GM21447 (cell line): ENCODE measurements around the gene TBC1D30.
"Not testable (repeated sequence)": the region's sequence is repeated elsewhere in the genome, so short reads cannot be mapped to it uniquely, and the experiment has no call there.

Source experiments
- ATAC-seq: cut with Tn5 transposase; IDR thresholded peaks from one replicate; pipeline ENCODE4 v1.9.1; 2021; ENCODE audit not compliant: unreplicated experiment

TBC1D30 gene

DNA sequence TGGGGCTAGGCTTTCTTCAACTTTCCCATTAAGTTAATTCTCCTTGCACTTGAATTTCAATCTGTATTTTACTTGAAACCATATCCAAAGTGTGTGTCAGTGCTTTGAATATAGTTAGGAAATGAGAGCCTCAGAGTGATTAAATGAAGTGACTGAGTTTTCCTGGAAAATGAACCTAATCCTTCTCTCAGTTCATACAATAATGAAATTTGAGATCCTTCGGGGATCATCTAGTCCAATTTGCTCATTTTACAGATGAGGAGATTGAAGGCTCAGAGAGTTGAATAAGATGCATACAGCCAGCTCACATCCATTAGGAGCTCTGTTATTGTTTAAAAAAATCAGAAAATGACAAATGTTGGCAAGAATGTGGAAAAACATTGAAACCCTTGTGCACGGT, 18.3 kb upstream of the TBC1D30 start:
- ATAC-seq: no peak

DNA sequence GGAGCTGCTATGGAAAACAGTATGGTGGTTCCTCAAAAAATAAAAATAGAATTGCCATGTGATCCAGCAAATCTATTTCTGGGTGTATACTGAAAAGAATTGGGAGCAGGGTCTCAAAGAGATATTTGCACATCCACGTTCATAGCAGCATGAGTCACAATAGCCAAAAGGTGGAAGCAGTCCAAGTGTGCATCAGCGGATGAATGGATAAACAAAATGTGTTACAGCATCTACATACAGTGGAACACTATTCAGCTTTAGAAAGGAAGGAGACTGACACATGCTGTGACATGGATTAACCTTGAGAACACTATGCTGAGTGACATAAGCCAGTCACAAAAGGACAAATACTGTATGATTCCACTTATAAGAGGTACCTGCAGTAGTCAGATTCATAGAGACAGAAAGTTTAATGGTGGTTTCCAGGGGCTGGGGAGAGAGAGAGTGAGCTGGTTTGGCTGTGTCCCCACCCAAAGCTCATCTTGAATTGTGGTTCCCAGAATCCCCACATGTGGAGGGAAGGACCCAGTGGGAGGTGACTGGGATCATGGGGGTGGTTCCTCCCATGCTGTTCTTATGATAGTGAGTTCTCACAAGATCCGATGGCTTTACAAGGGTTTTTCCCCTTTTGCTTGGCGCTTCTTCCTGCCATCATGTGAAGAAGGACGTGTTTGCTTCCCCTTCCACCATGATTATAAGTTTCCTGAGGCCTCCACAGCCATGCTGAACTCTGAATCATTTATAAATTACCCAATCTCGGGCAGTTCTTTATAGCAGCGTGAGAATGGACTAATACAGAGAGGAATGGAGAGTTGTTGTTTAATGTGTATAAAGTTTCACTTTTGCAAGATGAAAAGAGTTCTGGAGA, 17.6 kb upstream of the TBC1D30 start:
- no peak for ATAC-seq

DNA sequence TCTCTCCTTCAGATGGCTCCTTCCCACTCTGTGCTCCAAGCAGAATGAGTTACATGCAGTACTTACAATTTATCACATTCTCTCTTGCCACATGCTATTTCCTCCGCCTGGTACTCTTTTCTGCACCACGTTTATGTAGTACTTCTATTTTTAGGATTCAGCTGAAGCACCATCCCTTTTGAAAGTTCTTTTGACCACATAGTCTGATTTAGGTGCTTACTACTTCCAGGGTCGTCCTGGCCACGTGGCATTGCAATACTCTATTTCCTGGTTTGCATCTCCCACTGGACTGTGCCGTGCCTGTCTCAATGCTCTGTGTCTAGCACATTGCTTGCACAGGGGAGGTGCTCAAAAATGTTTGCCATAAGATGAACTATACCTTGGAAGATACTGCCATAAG, 16.3 kb upstream of the TBC1D30 start:
- ATAC-seq: peak; percentile 75

DNA sequence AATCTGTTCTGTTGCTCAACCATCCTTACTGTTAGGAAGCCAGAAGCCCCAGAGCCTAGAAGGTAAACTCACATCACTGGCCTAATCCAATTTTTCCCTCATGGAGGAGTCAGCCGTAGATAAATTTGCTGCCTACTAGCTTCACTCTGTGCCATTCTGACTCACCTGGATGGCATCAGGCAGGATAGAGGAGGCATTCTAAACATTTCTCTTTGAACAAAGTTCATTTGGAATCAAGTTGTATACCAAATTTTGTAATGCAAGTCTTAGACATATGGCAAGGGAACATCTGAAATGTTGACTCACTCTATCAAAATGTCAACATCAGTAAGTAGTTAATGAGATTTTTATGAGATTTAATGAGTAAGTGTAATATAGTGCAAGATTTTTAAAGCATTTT, 13.6 kb upstream of the TBC1D30 start:
- ATAC-seq: no peak

DNA sequence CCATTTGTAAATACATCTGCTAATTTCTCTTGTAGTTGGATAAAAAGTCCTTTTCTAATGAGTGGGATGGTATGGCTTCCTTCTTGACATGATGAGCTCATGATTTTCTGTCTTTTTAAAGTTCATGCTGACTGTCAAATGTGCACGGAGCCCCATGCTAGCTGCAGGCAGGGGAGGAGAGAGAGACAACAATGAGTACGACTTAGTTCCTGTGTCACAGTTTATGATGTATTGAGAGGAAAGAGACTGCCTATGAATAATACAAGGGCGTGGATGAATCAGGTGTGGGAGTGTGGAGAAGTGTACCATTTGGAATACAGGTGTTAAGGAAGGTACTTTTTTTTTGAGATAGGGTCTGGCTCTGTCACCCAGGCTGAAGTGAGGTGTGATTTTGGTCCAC, 10.7 kb upstream of the TBC1D30 start:
- no peak for ATAC-seq

DNA sequence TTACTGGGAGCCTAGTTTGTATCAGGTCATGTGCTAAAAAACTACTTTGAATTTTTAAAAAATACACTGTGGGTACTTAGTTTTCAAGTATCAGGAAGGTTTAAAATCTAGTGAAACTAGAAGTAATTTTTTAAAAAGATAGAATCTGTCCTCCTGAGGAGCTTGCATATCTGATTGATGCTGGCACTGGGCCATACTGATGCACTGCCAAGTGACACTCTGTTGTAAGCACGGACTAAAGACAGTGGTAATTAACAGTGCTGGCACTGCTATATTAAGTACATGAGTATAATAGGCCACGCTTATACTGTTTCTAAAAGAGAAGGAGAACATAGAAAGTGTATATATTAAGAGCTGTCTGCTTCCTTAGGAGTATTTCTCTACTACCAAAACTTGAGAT, 10.0 kb upstream of the TBC1D30 start:
- no peak for ATAC-seq

DNA sequence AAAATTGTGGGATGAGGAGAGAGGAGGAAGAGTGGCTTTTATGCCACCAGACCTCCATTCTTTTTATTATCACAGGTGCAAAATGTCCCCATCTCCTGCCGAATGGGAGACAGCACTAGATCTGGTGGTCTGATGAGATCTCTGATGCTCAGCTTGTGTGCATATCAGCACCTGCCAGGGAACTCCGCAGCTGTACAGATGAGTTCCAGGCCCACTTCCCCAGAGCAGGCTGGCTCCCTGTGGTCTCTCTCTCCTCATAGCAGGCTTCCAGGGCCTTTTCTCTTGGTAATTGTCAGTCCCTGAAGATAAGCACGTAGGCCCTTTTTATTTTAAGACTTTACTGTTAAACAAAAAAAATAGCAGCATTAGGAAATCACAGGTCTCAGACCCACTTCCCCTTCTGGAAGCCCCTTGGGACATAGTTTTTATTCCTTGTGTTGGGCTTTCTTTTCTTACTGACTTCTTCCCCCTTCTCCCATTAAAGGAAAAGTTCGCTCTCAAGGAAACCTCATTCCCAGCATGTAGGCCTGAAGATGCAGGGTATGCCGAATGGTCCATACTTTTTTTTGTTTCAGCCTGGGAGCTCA, 4.5 kb upstream of the TBC1D30 start:
- no peak for ATAC-seq

DNA sequence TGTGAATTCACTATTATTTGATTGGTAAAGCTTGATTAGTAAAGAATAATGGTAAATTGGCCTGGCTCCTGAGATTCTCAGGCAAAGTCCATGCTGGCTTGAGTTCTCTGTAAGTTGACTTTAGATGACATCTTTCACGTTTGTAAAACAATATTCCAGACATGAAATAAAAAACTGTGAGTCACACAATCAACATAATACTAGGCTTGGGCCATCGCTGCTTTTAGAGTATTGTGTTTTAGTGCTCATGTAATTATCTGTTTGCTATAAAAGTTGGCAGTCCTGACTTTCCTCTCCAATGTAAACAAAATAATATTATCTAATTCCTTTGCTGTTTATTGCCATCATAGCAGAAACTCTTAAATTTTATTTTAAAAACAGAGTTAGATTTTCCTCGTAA, 3.9 kb upstream of the TBC1D30 start:
- ATAC-seq: no peak

DNA sequence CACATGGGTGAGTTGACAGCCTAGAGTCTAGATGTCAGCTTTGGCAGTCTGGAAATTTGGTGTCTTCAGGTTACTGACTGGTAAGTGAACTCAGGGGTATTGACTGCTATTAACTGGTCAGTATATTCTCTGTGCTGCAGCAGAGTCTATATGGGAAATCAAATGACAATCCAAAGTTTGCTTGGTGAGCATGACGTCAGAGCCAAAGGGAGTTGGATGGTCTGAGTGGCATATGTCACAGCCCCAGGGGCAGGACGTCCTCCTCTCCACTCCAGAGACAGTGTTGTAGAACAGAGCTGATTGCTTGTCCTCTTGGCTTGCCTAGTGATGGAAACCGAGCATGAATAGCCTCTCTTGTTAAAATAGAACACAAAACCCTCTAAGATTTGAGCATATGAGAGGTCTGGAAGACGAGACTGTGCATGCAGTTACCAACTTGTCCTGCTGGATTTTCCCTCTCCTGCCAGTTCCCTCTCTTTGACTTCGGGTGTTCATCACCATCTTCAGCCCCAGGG, 3.3 kb upstream of the TBC1D30 start:
- no peak for ATAC-seq

DNA sequence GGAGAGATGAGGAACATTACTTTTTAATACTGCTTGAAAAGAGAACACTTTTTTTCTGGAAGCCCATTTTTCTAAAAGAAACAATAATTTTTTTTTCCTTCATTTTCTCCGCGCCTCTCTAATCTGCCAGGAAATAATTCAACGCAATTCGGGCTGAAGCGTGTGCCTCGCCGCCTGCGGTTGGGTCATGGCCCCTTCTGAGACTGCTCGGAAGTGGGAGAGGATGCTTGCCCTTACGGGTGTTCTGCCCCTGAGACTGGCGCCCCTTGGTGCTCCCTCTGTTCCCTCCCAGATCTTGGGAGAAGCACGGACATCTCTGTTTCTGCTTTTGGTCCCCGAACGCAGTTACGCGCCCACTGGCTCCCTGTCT, 332 bp upstream of the TBC1D30 start:
- no peak for ATAC-seq

DNA sequence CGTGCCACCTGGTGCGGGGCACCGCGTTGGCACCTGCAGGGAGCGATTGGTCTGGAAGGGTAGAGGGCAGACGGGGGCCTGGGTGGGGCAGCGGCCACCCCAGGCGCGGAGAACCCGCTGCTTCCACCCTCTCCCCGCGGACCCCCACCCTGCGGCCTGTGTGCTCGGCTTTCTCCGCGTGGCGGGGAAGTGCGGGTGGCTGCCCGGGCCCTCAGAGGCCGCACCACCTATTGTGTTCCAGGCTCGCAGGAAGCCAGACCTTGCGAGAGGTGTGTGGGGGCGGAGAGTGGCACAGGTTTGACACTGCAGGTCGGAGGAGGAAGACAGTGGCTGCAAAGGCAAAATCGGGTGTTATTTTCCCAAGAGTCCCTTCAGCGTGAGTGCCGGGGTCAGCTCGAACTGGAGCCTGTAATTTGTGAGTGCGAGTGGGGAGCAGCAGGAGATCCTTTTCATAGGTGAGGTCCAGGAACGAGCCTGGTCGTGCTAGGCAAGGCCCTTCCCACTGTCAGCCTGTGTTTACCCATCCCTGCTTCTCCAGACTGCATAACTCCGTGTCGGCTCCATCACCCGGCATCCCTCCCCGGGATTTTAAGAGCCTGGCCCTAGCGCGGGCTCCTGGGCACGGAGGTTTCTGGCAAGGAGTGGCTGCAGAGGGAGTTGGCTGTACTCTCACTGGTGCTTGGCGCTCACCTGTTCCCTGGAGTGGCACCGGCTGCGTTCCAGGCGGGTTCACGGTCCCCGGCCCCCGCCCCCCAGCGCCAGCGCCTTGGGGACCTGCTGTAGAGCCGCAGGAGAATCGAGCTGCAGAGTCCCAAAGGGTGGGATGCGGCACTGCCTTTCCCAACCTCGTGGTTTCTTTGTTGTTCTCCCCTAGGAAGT, 935 bp downstream of the TBC1D30 start:
- ATAC-seq: no peak

DNA sequence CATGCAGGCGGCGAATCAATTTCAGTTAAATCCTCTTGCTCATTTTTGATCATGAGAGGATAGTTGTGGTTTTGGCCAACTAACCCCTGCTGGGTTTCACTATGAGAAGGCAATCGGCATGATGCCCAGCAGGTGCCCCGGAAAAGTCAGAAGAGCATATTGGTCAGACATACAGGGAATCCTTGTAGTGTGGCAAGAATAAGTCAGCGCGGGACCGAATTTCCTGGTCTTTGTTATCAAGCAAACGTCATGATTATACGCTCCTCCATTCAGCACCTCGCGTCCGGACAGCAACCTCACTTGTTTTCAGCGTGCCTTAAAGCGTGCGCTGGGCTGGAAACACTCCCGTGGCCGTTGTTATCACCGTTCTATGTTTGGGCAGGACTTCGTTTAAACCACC, 1.8 kb downstream of the TBC1D30 start:
- peak; percentile 45 for ATAC-seq

DNA sequence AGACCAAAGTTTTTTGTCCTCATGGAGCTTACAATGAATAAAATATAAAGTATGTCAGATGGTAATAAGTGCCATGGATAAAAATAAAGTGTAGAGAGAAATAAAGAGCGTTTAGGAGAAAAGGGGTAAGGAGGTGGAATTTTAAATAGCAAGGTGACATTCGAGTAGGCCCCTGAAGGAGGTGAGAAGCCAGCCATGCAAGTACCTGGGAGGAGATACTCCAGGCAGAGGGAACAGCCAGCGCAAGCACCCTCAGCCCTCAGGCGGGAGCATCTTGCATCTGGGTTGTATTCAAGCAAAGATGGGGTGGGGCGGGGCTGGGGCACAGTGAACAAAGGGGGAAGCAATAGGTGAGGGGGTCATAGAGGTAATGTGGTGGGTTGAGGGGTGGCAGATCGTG, 4.3 kb downstream of the TBC1D30 start:
- ATAC-seq: no peak

DNA sequence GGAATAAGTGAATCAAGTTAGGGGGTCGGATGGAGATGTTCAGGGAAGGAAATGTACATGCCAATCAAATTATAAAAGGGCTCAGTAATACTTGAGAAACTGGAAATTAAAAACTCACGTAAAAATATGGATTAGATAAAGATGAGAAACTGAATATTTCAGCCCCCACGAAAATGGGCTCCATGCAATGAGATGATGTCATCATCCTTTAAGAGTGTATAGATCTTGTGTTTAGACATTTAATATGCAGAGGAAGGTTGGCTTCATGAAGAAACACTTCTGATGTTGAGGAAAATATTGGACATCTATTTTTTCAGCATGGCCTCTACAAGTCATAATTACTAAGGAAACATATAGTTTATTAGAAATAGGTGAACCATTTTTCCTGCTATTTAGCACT, 9.5 kb downstream of the TBC1D30 start:
- ATAC-seq: no peak

DNA sequence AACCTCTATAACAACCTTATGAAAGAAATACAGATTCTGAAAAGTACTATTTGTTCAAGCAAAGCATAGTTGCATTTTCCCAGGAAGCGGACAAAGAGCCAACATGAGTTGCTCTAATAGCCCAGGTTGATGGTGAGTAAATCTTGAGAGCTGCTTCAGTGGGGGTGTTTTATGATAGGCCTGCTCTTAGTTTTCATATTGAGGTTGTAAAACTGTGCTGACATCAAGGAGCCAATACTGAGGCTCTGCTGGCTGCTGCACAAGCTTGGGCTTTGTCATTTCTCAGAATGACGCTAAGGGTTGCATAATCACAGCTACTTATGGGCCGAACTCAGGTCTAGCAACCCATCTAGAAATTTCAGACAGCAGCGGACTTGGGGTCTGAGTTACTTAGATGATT, 11.5 kb downstream of the TBC1D30 start:
- ATAC-seq: no peak

DNA sequence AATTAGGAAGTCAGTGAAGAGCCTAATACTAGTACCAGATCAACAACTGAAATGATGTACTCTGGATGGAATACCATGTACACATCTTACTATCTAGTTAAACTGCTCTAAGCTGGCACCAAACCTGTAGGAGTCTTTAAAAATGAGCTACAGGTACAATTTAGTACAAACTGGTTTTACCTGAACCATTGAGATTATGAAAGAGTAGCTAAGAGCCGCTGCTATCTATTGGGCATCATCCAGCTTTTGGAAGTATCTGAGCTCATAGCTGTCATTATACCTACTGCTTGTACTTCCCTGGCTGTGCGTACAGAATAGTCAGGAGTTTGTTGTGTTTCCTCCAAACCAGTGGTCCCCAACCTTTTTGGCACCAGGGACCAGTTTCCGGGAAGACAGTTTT, 12.4 kb downstream of the TBC1D30 start:
- no peak for ATAC-seq

DNA sequence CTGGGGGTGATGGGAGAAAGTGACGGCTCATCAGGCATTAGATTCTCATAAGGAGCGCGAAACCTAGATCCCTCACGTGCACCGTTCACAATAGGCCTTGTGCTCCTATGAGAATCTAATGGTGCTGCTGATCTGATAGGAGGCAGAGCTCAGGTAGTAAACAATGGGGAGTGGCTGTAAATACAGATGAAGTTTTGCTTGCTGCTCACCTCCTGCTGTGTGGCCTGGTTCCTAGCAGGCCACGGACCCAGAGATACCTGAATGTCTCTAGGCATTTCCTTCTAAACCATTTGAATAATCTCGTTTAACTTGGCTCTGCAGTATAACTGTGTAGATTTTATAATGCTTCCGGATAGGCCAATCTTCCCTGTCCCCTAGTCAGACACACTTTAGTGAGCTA, 13.0 kb downstream of the TBC1D30 start:
- ATAC-seq: no peak

DNA sequence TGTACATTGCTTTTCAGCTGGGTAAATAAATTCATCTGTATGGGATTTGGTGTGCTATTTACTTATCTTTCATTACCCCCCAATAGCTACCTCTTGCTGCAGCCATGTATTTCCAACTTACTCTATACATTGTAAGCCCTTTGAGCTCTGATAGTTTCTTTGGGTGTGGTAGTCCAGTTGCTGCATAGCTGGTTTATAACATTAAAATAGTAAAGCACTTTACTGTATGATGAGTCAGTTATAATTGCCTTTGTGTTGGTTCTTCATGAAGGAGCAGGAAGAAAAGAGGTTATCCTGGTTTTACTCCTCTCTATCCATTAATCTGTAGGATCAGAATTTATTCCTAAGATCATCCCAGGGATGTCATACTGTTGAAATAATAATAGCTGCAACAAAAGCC, 15.7 kb downstream of the TBC1D30 start:
- ATAC-seq: no peak

DNA sequence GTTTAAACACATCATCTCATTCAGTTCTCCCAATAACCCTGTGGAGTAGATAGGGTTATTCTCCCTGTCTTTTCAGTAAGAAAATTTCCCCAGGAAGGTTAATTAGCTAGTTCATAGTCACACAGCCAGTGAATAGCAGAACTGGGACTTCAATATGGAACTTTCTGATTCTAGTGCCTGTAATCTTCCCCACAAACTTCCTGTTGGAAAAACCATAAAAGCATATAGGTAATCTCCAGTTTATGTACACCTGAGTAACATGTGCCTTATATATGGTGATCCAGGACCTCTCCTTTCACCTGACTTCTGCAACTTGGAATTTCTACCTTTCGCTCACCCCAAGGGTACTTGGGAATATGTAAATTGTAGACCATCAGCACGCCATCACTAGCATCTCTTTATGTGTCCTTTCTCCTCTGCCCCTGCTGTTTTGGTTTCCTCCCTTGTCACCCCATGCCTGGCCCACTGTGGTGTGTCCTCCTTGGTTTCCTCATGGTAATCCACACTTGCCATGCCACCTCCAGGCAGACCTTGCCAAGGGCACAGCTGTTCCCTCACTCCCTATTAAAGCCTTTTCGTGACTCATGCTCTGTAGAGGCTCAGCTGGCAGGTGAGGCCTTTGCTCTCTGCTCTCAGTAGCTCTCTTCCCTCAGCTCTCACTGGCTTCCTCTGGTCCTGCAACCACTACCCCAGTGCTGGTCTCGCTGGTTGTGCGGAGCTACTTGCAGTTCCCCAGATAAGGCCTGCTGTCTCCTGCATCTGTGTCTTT, 16.7 kb downstream of the TBC1D30 start:
- ATAC-seq: no peak

DNA sequence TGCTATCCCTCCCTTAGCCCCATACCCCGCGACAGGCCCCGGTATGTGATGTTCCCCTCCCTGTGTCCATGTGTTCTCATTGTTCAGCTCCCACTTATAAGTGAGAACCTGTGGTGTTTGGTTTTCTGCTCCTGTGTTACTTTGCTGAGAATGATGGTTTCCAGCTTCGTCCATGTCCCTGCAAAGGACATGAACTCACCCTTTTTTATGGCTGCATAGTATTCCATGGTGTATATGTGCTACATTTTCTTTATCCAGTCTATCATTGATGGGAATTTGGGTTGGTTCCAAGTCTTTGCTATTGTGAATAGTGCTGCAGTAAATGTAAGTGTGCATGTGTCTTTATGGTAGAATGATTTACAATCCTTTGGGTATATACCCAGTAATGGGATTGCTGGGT, 24.0 kb downstream of the TBC1D30 start:
- not testable (repeated sequence) for ATAC-seq
